Thyroid gland (tissue), 4 donors: ENCODE results near the gene SPATA2. TPM values are rescaled to one million over a fixed set of nuclear protein-coding genes. Genes with fewer than 3 reads are reported as not detected.

Experiments used
- DNase-seq, 2 donors: peaks; one replicate each; pipeline ENCODE4 v3.0.0-alpha.2; 2019
- H3K27ac ChIP-seq, 3 donors: fragments of 200-600 bp; sonication (generic); 1 replicate in 2 of 3; 2 replicates in 1 of 3; pipeline ENCODE4 v1.5.1; 2016 to 2019; ENCODE audit warnings: mild to moderate bottlenecking in 1 of 3, moderate library complexity in 1 of 3
- H3K27me3 ChIP-seq: fragments of 200-600 bp; sonication (generic); one replicate; pipeline ENCODE4 v1.5.1; 2019
- H3K36me3 ChIP-seq, 2 donors: fragments of 200-600 bp; sonication (generic); one replicate each; pipeline ENCODE4 v1.5.1; 2016 to 2019
- H3K4me1 ChIP-seq, 2 donors: fragments of 200-600 bp; sonication (generic); one replicate each; pipeline ENCODE4 v1.5.1; 2017 to 2019
- H3K4me3 ChIP-seq, 3 donors: fragments of 200-600 bp; sonication (generic); replicated peaks in 1 of 3; 1 replicate in 2 of 3; 2 replicates in 1 of 3; pipeline ENCODE4 v1.5.1; 2016; ENCODE audit warnings: mild to moderate bottlenecking in 1 of 3
- H3K9me3 ChIP-seq: fragments of 200-600 bp; sonication (generic); one replicate; pipeline ENCODE4 v1.5.1; 2017
- CTCF ChIP-seq, 6 experiments: fragments of 200-600 bp in 3 of 6; fragments of 450-650 bp in 3 of 6; sonication (generic) in 3 of 6; IDR thresholded peaks; one replicate each; pipeline ENCODE4 v1.5.1; 2016 to 2019; ENCODE audit warnings: antibody characterized with exemption in 6 of 6, mild to moderate bottlenecking in 2 of 6, inconsistent platforms in 1 of 6, moderate library complexity in 1 of 6
- POLR2A ChIP-seq, 2 donors: fragments of 450-650 bp; IDR thresholded peaks; one replicate each; pipeline ENCODE4 v1.6.1; 2017; ENCODE audit warnings: antibody characterized with exemption in 2 of 2, mild to moderate bottlenecking in 2 of 2, moderate library complexity in 1 of 2
- WGBS, 2 donors: methylation state at CpG; one replicate each; pipeline ENCODE4 v1.1.5; 2017; 5-methylcytosine and 5-hydroxymethylcytosine counted together
- intact Hi-C: fragments of 100-400 bp; cut with DNase I; formaldehyde crosslinking; loops from one replicate; pipeline ENCODE4 v1.15.1; 2023
- total RNA-seq, 4 donors: library from RNA; depleted of rRNA; stranded (reverse); fragments of >200 nt; gene quantifications; one replicate each; pipeline ENCODE4 v1.2.3, GENCODE V29; 2016

The SPATA2 gene
- total RNA-seq, 4 donors from 2014 or later: 5.0 to 14.2 (median 12.7) TPM

- peaks cover 30 to 37% of the 10 kb centered on the region in 2 donors for H3K4me1 ChIP-seq
- H3K4me3 ChIP-seq: peak overlapping the region; percentile 45 to 92 (median 86)
- H3K36me3 ChIP-seq: peaks cover 0 to 14% of the 10 kb centered on the region in 2 donors
- no peak for TF ChIP-seq CTCF (IDR thresholded peaks at IDR 0.05)
- TF ChIP-seq POLR2A (IDR thresholded peaks at IDR 0.05): peak in 1 of 2 donors; percentile 17
- DNase-seq: peak; percentile 54 to 56
- H3K27me3 ChIP-seq: no peaks in the 10 kb centered on the region
- 11 to 12% methylated on average over 12 of the region's 12 CpGs for WGBS, 2 donors
- intact Hi-C loops: no loop called here
- peak overlapping the region; percentile 94 to 98 (median 96) for H3K27ac ChIP-seq
- no peaks in the 10 kb centered on the region for H3K9me3 ChIP-seq
Observed at GRCh38 chr20:49937027-49937929, 21.9 kb upstream of the SPATA2 start.

- Histone ChIP-seq H3K4me3 (peak within 1 kb of the TSS; percentile 45 to 92 (median 86)), H3K27ac (peak within 1 kb of the TSS; percentile 94 to 98 (median 96)), H3K4me1 (peaks cover 30 to 37% of the 10 kb centered on the region in 2 donors), H3K9me3 (no peaks in the 10 kb centered on the region), H3K27me3 (no peaks in the 10 kb centered on the region), H3K36me3 (peaks cover 0 to 5% of the 10 kb centered on the region in 2 donors)
- intact Hi-C loops: no loop called here
- DNase-seq: peak; percentile 90 to 92
- WGBS, 2 donors: 1% methylated on average over 28 to 51 of the region's 79 CpGs
- TF ChIP-seq CTCF (IDR thresholded peaks at IDR 0.05) (no peak), POLR2A (IDR thresholded peaks at IDR 0.05) (peak; percentile 86 to 96)
Observed at GRCh38 chr20:49936153-49937026, 21.1 kb upstream of the SPATA2 start, which contains the start of gene RNF114. RNF114 (plus strand) TSS chr20:49936397; CDS start chr20:49936413, 16 bp downstream.

GRCh38 chr20:49935746-49936152 lies 20.4 kb upstream of the SPATA2 start:
- intact Hi-C loops: no loop called here
- peak overlapping the region in 2 of 3 donors; percentile 12 to 92 for H3K4me3 ChIP-seq
- H3K27me3 ChIP-seq: no peaks in the 10 kb centered on the region
- 42 to 50% methylated on average over 21 of the region's 21 CpGs for WGBS, 2 donors
- TF ChIP-seq POLR2A (IDR thresholded peaks at IDR 0.05) (no peak), CTCF (IDR thresholded peaks at IDR 0.05) (no peak)
- H3K36me3 ChIP-seq: peaks cover 0 to under 1% of the 10 kb centered on the region in 2 donors
- peaks cover 30 to 33% of the 10 kb centered on the region in 2 donors for H3K4me1 ChIP-seq
- DNase-seq: no peak
- H3K27ac ChIP-seq: peak overlapping the region; percentile 63 to 98 (median 96)
- H3K9me3 ChIP-seq: no peaks in the 10 kb centered on the region

GRCh38 chr20:49929142-49929494 lies 13.8 kb upstream of the SPATA2 start:
- no peaks in the 10 kb centered on the region for H3K27me3 ChIP-seq
- TF ChIP-seq POLR2A (IDR thresholded peaks at IDR 0.05): no peak
- TF ChIP-seq CTCF (IDR thresholded peaks at IDR 0.05): no peak
- no peaks in the 10 kb centered on the region for H3K9me3 ChIP-seq
- WGBS, 2 donors: 41 to 45% methylated on average over 4 of the region's 4 CpGs
- intact Hi-C loops: loop anchor here (5.0 to 10.0 kb wide), 2 partner anchors 317 to 384 kb away; no protein-coding TSS in a partner anchor
- H3K36me3 ChIP-seq: no peaks in the 10 kb centered on the region
- DNase-seq: no peak
- no peak overlapping the region for H3K4me3 ChIP-seq
- no peaks in the 10 kb centered on the region for H3K4me1 ChIP-seq
- no peak overlapping the region for H3K27ac ChIP-seq
